IPS-18a (cell line): ENCODE data around the gene TMSB4X.
A peak's percentile ranks its signal among the peaks of the same experiment; 100 is the strongest.
"Not testable (repeated sequence)": the region's sequence is repeated elsewhere in the genome, so short reads cannot be mapped to it uniquely, and the experiment has no call there.

ENCODE experiments used
- H3K27ac ChIP-seq: one replicate; pipeline ENCODE4 v1.5.1; 2013; ENCODE audit warnings: low read length
- H3K27me3 ChIP-seq: one replicate; pipeline ENCODE4 v1.6.1; 2013; ENCODE audit warnings: mild to moderate bottlenecking, low read length; ENCODE audit not compliant: control insufficient read depth, insufficient read depth
- H3K36me3 ChIP-seq: one replicate; pipeline ENCODE4 v1.6.1; 2013; ENCODE audit warnings: low read depth, low read length; ENCODE audit not compliant: control insufficient read depth
- H3K4me1 ChIP-seq: one replicate; pipeline ENCODE4 v1.6.1; 2013; ENCODE audit warnings: low read depth, low read length; ENCODE audit not compliant: control insufficient read depth
- H3K4me3 ChIP-seq: one replicate; pipeline ENCODE4 v1.5.1; 2013; ENCODE audit warnings: low read length
- H3K9ac ChIP-seq: one replicate; pipeline ENCODE4 v1.6.1; 2013; ENCODE audit warnings: mild to moderate bottlenecking, low read length, moderate library complexity
- H3K9me3 ChIP-seq: one replicate; pipeline ENCODE4 v1.6.1; 2013; ENCODE audit warnings: low read depth, low read length; ENCODE audit not compliant: control insufficient read depth

The TMSB4X gene

DNA sequence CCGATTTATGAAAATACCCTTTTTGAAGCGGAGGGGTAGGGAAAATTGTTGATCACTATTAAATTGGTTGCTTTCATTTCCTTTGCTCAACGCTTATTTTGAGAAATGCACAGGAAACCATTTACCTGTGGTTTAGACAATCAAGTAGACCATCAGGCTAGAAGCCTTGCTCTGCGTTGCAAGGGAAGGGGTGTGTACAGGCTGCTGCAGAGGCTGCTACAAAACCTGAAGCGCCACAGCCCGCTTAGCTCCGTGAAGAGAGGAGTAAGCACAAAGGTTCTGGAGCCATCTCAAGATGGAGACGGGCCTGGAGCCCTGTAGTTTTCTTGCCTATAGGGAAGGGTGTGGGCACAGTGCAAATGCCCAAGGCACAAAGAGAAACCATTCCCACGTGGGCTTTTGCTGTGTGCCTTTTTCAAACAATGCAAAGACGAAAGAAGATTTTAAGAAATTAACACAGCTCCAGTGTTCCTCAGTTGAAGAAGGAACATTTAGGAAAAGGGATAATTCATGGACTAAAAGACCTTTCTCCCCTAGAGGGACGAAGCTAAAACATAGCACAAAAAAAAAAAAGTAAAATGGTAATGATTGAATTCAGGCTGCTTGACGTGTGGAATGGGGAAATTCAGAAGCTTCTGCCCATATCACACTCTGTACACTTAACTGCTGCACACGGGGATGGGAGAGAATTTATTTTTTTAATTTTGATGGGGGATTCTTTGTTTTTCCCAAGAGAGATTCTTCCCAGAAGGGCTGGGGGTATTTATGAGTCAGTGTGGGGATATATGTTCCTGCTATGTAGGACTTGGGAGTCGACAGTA, 3.5 kb downstream of the TMSB4X start:
- peaks cover 10% of the 10 kb centered on the region for H3K36me3 ChIP-seq
- H3K27me3 ChIP-seq, result no peaks in the 10 kb centered on the region
- peaks cover 40% of the 10 kb centered on the region for H3K4me1 ChIP-seq
- H3K9me3 ChIP-seq, result no peaks in the 10 kb centered on the region
- H3K27ac ChIP-seq, result peak overlapping the region; percentile 2
- peak overlapping the region; percentile 98 for H3K9ac ChIP-seq
- H3K4me3 ChIP-seq, result peak overlapping the region; percentile 86

DNA sequence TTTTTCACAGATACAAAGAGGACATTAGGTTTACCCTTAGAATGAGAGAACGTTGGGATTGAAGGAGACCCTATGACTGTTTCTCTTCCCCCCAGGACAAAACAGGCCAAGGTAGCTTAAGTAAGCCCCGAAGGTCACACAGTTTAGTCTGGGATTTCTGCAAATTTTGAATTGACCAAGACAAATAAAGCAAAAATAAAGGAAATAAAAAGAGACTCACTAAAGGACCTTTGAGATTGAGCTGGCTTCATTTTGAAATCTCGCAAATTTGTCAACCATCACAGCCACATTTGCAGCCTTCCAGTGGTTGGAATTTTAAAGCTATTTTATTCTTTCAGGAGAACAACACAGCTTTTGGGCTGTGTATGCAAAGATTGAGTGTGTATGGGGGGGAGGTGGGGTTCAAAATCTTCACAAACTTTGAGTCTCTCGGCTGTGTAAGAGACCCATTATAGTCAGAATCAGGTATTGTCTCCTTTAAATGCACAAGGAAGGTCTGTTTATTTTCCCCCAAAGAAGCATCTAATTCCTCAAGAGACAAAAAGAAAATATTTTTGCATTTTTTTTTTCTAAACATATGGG, 4.2 kb downstream of the TMSB4X start:
- H3K4me1 ChIP-seq, result peaks cover 33% of the 10 kb centered on the region
- no peaks in the 10 kb centered on the region for H3K27me3 ChIP-seq
- H3K4me3 ChIP-seq, result no peak overlapping the region
- H3K9me3 ChIP-seq, result no peaks in the 10 kb centered on the region
- H3K9ac ChIP-seq, result peak overlapping the region; percentile 98
- H3K36me3 ChIP-seq, result peaks cover 10% of the 10 kb centered on the region
- peak overlapping the region; percentile 2 for H3K27ac ChIP-seq

DNA sequence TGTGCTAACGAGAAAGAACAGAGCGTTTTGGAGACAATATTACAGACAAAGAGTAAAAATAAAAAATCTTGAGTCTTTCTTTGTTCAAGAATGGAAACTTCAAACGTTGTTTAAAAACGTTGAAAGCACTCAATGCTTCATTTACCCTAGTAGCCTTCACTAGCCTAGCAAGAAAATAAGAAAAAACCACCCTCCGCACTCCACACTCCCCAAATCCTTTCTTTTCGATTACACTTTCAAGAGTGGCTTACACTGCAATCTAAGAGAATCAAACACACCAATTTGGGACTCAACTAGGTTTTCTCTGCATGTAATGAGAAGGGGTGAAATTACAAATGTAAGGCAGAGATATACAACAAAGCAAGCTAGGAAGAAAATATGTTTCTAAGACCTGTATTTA, 4.7 kb downstream of the TMSB4X start:
- Histone ChIP-seq H3K36me3 (peaks cover 10% of the 10 kb centered on the region), H3K27ac (no peak overlapping the region), H3K9me3 (no peaks in the 10 kb centered on the region), H3K4me3 (no peak overlapping the region), H3K4me1 (peaks cover 30% of the 10 kb centered on the region), H3K27me3 (no peaks in the 10 kb centered on the region), H3K9ac (no peak overlapping the region)

DNA sequence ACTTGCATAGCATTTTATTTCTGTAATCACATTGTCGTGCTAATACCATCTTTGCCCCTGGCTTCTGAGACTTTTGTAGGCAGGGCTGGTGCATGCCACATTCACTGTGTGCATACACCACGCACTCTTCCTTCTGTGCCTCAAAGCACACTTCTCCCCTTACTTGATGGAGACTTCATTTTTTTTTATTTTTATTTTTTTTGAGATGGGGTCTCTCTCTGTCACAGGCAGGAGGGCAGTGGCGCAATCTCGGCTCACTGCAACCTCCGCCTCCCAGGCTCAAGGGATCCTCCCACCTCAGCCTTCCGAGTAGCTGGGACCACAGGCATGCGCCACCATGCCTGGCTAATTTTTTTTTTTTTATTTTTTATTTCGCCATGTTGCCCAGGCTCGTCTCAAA, 5.1 kb downstream of the TMSB4X start:
- H3K36me3 ChIP-seq, H3K27me3 ChIP-seq, H3K27ac ChIP-seq, H3K9me3 ChIP-seq, H3K4me3 ChIP-seq, H3K9ac ChIP-seq: not testable (repeated sequence)
- peaks cover 30% of the 10 kb centered on the region for H3K4me1 ChIP-seq

DNA sequence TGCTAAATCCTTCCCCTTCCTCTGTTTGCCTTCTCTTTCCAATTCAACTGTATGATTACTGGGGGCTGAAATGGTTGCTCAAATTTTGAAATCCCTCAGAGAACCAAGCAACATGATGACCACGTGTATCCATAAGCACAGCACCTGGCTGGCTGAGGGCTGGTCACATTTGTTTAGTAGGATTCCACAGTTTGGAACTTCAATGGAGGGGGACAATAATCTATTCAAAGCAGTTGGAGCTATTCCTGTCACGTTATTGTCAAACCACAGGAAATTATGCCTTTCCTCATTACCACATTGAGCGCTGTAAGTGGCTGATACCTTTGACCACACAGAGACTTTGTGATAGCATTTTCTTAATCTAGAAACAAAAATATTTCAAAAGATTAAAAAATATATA, 7.0 kb downstream of the TMSB4X start:
- H3K27ac ChIP-seq, result no peak overlapping the region

DNA sequence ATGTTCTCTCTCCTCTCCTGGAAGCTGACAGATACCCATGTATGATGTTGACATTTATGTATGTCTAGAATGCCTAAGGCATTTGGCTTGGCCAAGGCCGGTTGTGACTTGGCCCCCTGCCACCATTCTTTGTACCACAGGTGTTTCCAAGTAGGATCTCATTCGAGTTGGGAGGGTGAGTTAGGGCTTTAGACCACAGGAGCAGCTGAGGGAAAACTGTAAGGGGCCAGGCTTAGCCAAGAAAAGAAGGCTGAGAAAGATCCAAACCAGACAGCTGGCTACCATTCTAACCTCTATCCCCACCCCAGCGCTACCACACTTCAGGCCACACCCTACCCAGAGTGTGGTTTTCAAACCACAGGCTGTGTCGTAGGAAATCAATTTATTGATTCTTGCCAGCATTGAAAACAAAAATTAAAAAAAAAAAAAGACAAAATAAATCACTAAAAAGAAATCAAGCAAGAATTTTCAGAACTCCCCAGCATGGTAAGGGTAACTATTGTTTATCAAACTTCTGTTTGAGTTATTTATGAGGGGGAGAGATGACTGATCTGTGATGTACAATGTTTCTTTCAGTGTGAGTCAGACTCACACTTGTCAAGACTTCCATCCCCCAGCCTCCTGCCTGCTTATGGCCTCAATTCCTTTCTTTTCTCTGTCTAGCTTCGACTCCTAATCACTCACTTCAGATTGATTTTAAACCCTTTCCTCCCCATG, 9.9 kb downstream of the TMSB4X start:
- H3K9ac ChIP-seq, result no peak overlapping the region
- no peak overlapping the region for H3K4me3 ChIP-seq
- no peaks in the 10 kb centered on the region for H3K36me3 ChIP-seq
- H3K9me3 ChIP-seq, result no peaks in the 10 kb centered on the region
- H3K27ac ChIP-seq, result no peak overlapping the region
- no peaks in the 10 kb centered on the region for H3K27me3 ChIP-seq
- H3K4me1 ChIP-seq, result peaks cover 12% of the 10 kb centered on the region

More for the DNA sequence above, 7.0 kb downstream of the TMSB4X start:
- H3K9me3 ChIP-seq, result no peaks in the 10 kb centered on the region
- no peak overlapping the region for H3K4me3 ChIP-seq
- H3K4me1 ChIP-seq, result peaks cover 30% of the 10 kb centered on the region
- H3K9ac ChIP-seq, result no peak overlapping the region
- H3K36me3 ChIP-seq, result peaks cover 10% of the 10 kb centered on the region
- H3K27me3 ChIP-seq, result no peaks in the 10 kb centered on the region

DNA sequence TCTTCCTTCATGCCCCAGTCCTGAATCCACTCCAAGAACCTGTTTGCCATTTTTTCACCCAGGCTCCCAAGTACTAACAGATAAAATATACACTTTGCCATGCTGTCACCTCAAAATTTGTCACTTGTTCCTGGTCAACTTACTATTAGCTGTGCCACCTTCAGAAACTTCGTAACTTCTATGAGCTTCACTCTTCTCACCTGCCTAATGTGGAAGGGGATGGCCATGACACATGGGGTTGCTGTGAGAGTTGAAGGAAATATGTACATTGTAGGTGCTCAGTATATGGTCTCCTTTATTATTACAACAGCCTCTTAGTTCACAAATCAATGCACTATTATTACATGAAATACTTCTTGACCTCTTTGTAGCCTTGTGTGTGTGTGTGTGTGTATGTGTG, 10.4 kb downstream of the TMSB4X start:
- H3K36me3 ChIP-seq, result no peaks in the 10 kb centered on the region
- peaks cover 12% of the 10 kb centered on the region for H3K4me1 ChIP-seq
- H3K27me3 ChIP-seq, result no peaks in the 10 kb centered on the region
- H3K27ac ChIP-seq, result no peak overlapping the region
- no peaks in the 10 kb centered on the region for H3K9me3 ChIP-seq
- no peak overlapping the region for H3K4me3 ChIP-seq
- no peak overlapping the region for H3K9ac ChIP-seq

DNA sequence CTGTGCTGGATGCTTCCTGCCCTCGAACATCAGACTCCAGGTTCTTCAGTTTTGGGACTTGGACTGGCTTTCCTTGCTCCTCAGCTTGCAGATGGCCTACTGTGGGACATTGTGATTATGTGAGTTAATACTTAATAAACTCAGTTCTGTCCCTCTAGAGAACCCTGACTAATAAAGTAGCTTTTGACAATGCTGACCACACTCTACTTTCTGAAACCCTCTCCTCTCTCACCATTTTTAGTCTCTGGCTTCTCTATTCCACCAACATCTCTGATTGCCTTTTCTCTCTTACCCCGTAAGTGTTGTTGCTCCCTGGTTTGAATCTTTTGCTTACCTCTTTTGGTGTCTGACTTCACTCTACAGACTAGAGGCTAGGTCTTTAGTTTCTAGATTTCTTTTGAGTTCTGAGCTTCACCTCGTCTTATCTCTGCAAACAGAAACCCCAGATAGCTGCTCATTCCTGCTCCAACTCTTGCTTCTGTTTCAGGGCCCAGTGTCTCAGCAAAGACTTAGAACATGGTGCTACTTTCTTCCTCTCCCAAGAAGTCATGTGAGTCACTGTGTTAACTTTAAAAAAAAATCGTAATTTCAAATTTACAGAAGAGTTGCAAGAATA, 11.4 kb downstream of the TMSB4X start:
- no peak overlapping the region for H3K9ac ChIP-seq
- peaks cover 12% of the 10 kb centered on the region for H3K4me1 ChIP-seq
- H3K36me3 ChIP-seq, result no peaks in the 10 kb centered on the region
- no peak overlapping the region for H3K27ac ChIP-seq
- no peak overlapping the region for H3K4me3 ChIP-seq
- no peaks in the 10 kb centered on the region for H3K9me3 ChIP-seq
- no peaks in the 10 kb centered on the region for H3K27me3 ChIP-seq

DNA sequence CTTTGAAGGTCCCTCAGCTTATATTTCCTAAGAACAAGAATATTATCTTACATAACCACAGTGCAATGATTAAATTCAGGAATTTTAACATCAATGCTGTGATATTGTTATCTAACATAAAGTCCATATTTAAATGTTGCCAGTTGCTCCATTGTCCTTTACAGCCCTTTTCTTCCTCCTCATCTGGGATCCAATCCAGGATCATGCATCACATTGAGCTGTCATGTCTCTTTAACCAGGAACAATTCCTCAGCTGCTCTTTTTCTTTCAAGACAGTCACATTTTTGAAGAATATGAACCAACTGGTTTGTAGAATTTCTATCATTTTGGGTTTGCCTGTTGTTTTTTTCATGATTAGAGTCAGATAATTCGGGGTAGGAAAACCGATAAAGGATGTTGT, 12.0 kb downstream of the TMSB4X start:
- Histone ChIP-seq H3K36me3 (no peaks in the 10 kb centered on the region), H3K27ac (no peak overlapping the region), H3K27me3 (no peaks in the 10 kb centered on the region), H3K4me3 (no peak overlapping the region), H3K9me3 (no peaks in the 10 kb centered on the region), H3K4me1 (peaks cover 12% of the 10 kb centered on the region), H3K9ac (no peak overlapping the region)

DNA sequence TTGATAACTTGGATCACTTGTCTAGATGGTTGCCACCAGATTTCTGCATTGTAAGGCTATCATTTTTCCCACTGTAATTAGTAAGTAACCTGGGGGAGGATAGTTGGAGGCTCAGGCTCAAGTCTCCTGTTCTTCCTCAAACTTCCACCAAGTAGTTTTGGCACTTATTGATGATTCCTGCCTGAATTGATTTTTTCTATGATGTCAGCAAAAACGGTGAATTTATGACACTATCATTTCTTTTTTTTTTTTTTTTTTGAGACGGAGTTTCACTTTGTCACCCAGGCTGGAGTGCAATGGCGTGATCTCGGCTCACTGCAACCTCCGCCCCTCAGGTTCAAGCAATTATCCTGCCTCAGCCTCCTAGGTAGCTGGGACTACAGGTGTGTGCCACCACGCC, 12.4 kb downstream of the TMSB4X start:
- H3K27ac ChIP-seq, result no peak overlapping the region

DNA sequence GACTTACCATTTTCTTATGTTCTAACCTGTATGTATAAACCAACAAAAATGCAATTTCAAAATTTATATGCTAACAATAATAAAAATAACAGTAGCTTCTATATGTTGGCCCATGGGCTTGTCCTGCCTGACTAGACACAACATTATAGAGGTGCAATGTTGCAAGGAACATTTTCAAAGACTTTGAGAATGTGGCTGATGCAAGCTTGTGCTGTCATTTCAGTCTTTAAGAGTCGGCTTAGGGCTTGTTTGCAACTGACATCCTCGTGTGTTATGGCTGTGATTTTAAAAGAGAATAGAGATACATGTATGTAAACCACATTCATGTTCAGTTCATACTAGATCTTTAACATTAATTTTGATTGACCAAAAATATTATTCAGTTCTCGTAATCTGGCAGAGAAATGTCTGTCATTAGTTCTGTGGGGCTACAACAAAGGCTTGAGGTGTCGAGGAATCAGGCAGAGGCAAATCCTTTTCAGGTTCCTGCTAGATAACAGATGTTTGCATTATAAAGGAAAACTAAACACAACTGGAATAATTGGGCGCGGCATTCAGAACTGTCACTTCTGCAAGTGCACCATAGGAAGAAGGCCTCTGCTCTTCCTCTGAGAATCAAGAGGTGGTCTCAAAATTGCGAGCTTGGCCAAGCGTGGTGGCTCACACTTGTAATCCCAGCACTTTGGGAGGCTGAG, 13.1 kb downstream of the TMSB4X start:
- Histone ChIP-seq H3K4me3 (no peak overlapping the region), H3K4me1 (peaks cover 12% of the 10 kb centered on the region), H3K9ac (no peak overlapping the region)

More for the DNA sequence above, 12.4 kb downstream of the TMSB4X start:
- no peaks in the 10 kb centered on the region for H3K27me3 ChIP-seq
- peaks cover 12% of the 10 kb centered on the region for H3K4me1 ChIP-seq
- no peaks in the 10 kb centered on the region for H3K36me3 ChIP-seq
- no peak overlapping the region for H3K4me3 ChIP-seq
- no peak overlapping the region for H3K9ac ChIP-seq
- H3K9me3 ChIP-seq, result no peaks in the 10 kb centered on the region

More for the DNA sequence above, 13.1 kb downstream of the TMSB4X start:
- H3K9me3 ChIP-seq, result no peaks in the 10 kb centered on the region
- H3K27me3 ChIP-seq, result no peaks in the 10 kb centered on the region
- no peak overlapping the region for H3K27ac ChIP-seq
- H3K36me3 ChIP-seq, result no peaks in the 10 kb centered on the region
